ENCODE data around the gene PCSK5.

GRCh38 chr9:75870450-75870849 lies 20.0 kb upstream of the PCSK5 start:
- TF ChIP-seq, protein P1, sequence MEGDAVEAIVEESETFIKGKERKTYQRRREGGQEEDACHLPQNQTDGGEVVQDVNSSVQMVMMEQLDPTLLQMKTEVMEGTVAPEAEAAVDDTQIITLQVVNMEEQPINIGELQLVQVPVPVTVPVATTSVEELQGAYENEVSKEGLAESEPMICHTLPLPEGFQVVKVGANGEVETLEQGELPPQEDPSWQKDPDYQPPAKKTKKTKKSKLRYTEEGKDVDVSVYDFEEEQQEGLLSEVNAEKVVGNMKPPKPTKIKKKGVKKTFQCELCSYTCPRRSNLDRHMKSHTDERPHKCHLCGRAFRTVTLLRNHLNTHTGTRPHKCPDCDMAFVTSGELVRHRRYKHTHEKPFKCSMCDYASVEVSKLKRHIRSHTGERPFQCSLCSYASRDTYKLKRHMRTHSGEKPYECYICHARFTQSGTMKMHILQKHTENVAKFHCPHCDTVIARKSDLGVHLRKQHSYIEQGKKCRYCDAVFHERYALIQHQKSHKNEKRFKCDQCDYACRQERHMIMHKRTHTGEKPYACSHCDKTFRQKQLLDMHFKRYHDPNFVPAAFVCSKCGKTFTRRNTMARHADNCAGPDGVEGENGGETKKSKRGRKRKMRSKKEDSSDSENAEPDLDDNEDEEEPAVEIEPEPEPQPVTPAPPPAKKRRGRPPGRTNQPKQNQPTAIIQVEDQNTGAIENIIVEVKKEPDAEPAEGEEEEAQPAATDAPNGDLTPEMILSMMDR (IDR thresholded peaks at IDR 0.05), result no peak
- TF ChIP-seq POLR2A (IDR thresholded peaks at IDR 0.05), result no peak

Measured in right lobe of liver (tissue), 4 donors.